H7 (cell line): ENCODE measurements around the gene ERCC6L. TPM values are rescaled to one million over a fixed set of nuclear protein-coding genes. Genes with fewer than 3 reads are reported as not detected.

Experiments used
- DNase-seq: peaks from one replicate; pipeline ENCODE4 v3.0.0; 2012
- H3K27me3 ChIP-seq: 2 replicates; pipeline ENCODE4 v1.6.0; 2011; ENCODE audit warnings: mild to moderate bottlenecking, low read length; ENCODE audit not compliant: control insufficient read depth, insufficient read depth
- H3K36me3 ChIP-seq: replicated peaks from 2 replicates; pipeline ENCODE4 v1.5.1; 2011; ENCODE audit warnings: low read length; ENCODE audit not compliant: control insufficient read depth, insufficient read depth
- H3K4me3 ChIP-seq: 2 replicates; pipeline ENCODE4 v1.5.1; 2011; ENCODE audit warnings: low read depth, mild to moderate bottlenecking, control low read depth, low read length, moderate library complexity; ENCODE audit not compliant: insufficient read depth
- total RNA-seq: library from RNA; depleted of rRNA; stranded (reverse); fragments of >200 nt; shearing (Covaris generic); gene quantifications from 2 replicates; pipeline ENCODE4 v1.2.3, GENCODE V29; 2014; rRNA removed

Gene ERCC6L
- total RNA-seq, 1 experiment from 2014 or later, result 9.6 TPM

- Histone ChIP-seq H3K4me3 (no peak overlapping the region), H3K36me3 (no peaks in the 10 kb centered on the region), H3K27me3 (no peaks in the 10 kb centered on the region)
These were observed 73.3 kb downstream of the ERCC6L start for GRCh38 chrX:72165551-72165950.

GRCh38 chrX:72159769-72160168 is 79.1 kb downstream of the ERCC6L start:
- DNase-seq, result no peak
- Histone ChIP-seq H3K36me3 (no peaks in the 10 kb centered on the region), H3K27me3 (no peaks in the 10 kb centered on the region), H3K4me3 (no peak overlapping the region)

More at GRCh38 chrX:72165551-72165950, 73.3 kb downstream of the ERCC6L start:
- no peak for DNase-seq

GRCh38 chrX:72158773-72159172 is 80.1 kb downstream of the ERCC6L start:
- no peak for DNase-seq
- Histone ChIP-seq H3K4me3 (no peak overlapping the region), H3K27me3 (no peaks in the 10 kb centered on the region), H3K36me3 (no peaks in the 10 kb centered on the region)

Other genes starting within 250 kb of the ERCC6L start
- 1.3 and 1.5 TPM in 2 replicates for gene RTL5, start 107.1 kb downstream of the ERCC6L start, total RNA-seq
- gene PIN4, start 57.3 kb downstream of the ERCC6L start, total RNA-seq, result 26.5 and 28.8 TPM in 2 replicates
- 1,750 and 1,887 TPM in 2 replicates for gene RPS4X, start 38.2 kb upstream of the ERCC6L start, total RNA-seq
- gene CITED1, start 66.9 kb upstream of the ERCC6L start, total RNA-seq, result 1.3 and 1.4 TPM in 2 replicates